K562 (cell line): ENCODE measurements around the gene WBP1L.

Experiments
- NFIC ChIP-seq: fragments of 450-650 bp; IDR thresholded peaks from 2 replicates; pipeline ENCODE4 v1.6.1; 2017; ENCODE audit warnings: mild to moderate bottlenecking, inconsistent platforms
- RBM14 ChIP-seq: fragments of 200-400 bp; formaldehyde crosslinking; IDR thresholded peaks from 2 replicates; pipeline ENCODE4 v1.6.1; 2018; ENCODE audit warnings: low read depth, mild to moderate bottlenecking, low read length, moderate library complexity, borderline replicate concordance; ENCODE audit not compliant: insufficient read depth
- TF ChIP-seq, protein P1 (sequence below): sonication (generic); formaldehyde crosslinking; IDR thresholded peaks from 2 replicates; pipeline ENCODE4 v1.4.0; 2020; ENCODE audit warnings: mild to moderate bottlenecking, missing genetic modification reagents

GRCh38 chr10:102712089-102712488, 31.7 kb upstream of the WBP1L start:
- TF ChIP-seq, protein P1, sequence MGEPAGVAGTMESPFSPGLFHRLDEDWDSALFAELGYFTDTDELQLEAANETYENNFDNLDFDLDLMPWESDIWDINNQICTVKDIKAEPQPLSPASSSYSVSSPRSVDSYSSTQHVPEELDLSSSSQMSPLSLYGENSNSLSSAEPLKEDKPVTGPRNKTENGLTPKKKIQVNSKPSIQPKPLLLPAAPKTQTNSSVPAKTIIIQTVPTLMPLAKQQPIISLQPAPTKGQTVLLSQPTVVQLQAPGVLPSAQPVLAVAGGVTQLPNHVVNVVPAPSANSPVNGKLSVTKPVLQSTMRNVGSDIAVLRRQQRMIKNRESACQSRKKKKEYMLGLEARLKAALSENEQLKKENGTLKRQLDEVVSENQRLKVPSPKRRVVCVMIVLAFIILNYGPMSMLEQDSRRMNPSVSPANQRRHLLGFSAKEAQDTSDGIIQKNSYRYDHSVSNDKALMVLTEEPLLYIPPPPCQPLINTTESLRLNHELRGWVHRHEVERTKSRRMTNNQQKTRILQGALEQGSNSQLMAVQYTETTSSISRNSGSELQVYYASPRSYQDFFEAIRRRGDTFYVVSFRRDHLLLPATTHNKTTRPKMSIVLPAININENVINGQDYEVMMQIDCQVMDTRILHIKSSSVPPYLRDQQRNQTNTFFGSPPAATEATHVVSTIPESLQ (CRISPR knock-in tag) = no peak
- TF ChIP-seq RBM14 (no peak), NFIC (no peak)
